ENCODE measurements around the gene ROR2.

The ROR2 gene

GRCh38 chr9:91813176-91813795 is 136.7 kb downstream of the ROR2 start:
- Histone ChIP-seq H3K9me3 (ENCODE audit: insufficient read depth, low read depth, low read length) (no peaks in the 10 kb centered on the region), H2AFZ (ENCODE audit: low read length) (no peak overlapping the region), H3K4me3 (ENCODE audit: low read length, poor library complexity, severe bottlenecking) (no peak overlapping the region), H3K9ac (ENCODE audit: low read depth, low read length, poor library complexity, severe bottlenecking) (no peak overlapping the region), H3K36me3 (ENCODE audit: insufficient read depth, low read length) (no peaks in the 10 kb centered on the region), H3K27me3 (ENCODE audit: insufficient read depth, low read length, poor library complexity, severe bottlenecking) (no peaks in the 10 kb centered on the region), H3F3A (ENCODE audit: low read depth) (no peaks in the 10 kb centered on the region), H3K9me2 (replicated peaks; ENCODE audit: low read depth, low read length) (no peaks in the 10 kb centered on the region), H4K20me1 (ENCODE audit: insufficient read depth, low read length, poor library complexity, severe bottlenecking) (no peaks in the 10 kb centered on the region), H3K4me2 (ENCODE audit: low read depth, low read length, poor library complexity, severe bottlenecking) (no peak overlapping the region), H3K4me1 (ENCODE audit: insufficient read depth, low read length, poor library complexity, severe bottlenecking) (no peaks in the 10 kb centered on the region), H3K79me2 (ENCODE audit: insufficient read depth, low read length) (no peaks in the 10 kb centered on the region)
- TF ChIP-seq EZH2phosphoT487 (IDR thresholded peaks at IDR 0.05; ENCODE audit: borderline replicate concordance) = no peak
- no peak for TF ChIP-seq CTCF (conservative IDR thresholded peaks at IDR 0.05; ENCODE audit: low read length)

- Histone ChIP-seq H3K4me1 (ENCODE audit: insufficient read depth, low read length, poor library complexity, severe bottlenecking) (no peaks in the 10 kb centered on the region), H3K4me2 (ENCODE audit: low read depth, low read length, poor library complexity, severe bottlenecking) (no peak overlapping the region), H3K9me2 (replicated peaks; ENCODE audit: low read depth, low read length) (no peaks in the 10 kb centered on the region), H3K9me3 (ENCODE audit: insufficient read depth, low read depth, low read length) (no peaks in the 10 kb centered on the region), H3K79me2 (ENCODE audit: insufficient read depth, low read length) (no peaks in the 10 kb centered on the region), H3K27me3 (ENCODE audit: insufficient read depth, low read length, poor library complexity, severe bottlenecking) (no peaks in the 10 kb centered on the region), H4K20me1 (ENCODE audit: insufficient read depth, low read length, poor library complexity, severe bottlenecking) (no peaks in the 10 kb centered on the region), H3K4me3 (ENCODE audit: low read length, poor library complexity, severe bottlenecking) (no peak overlapping the region), H2AFZ (ENCODE audit: low read length) (no peak overlapping the region), H3K36me3 (ENCODE audit: insufficient read depth, low read length) (no peaks in the 10 kb centered on the region), H3K9ac (ENCODE audit: low read depth, low read length, poor library complexity, severe bottlenecking) (no peak overlapping the region), H3F3A (ENCODE audit: low read depth) (no peaks in the 10 kb centered on the region)
- no peak for TF ChIP-seq EZH2phosphoT487 (IDR thresholded peaks at IDR 0.05; ENCODE audit: borderline replicate concordance)
- TF ChIP-seq CTCF (conservative IDR thresholded peaks at IDR 0.05; ENCODE audit: low read length) = no peak
These were observed 137.8 kb downstream of the ROR2 start for GRCh38 chr9:91812191-91812590.

GRCh38 chr9:91811024-91811909 is 138.8 kb downstream of the ROR2 start:
- Histone ChIP-seq H2AFZ (ENCODE audit: low read length) (no peak overlapping the region), H3K4me1 (ENCODE audit: insufficient read depth, low read length, poor library complexity, severe bottlenecking) (no peaks in the 10 kb centered on the region), H3K4me2 (ENCODE audit: low read depth, low read length, poor library complexity, severe bottlenecking) (no peak overlapping the region), H3K27me3 (ENCODE audit: insufficient read depth, low read length, poor library complexity, severe bottlenecking) (no peaks in the 10 kb centered on the region), H3K9me3 (ENCODE audit: insufficient read depth, low read depth, low read length) (no peaks in the 10 kb centered on the region), H3K9me2 (replicated peaks; ENCODE audit: low read depth, low read length) (no peaks in the 10 kb centered on the region), H4K20me1 (ENCODE audit: insufficient read depth, low read length, poor library complexity, severe bottlenecking) (no peaks in the 10 kb centered on the region), H3F3A (ENCODE audit: low read depth) (no peaks in the 10 kb centered on the region), H3K9ac (ENCODE audit: low read depth, low read length, poor library complexity, severe bottlenecking) (no peak overlapping the region), H3K4me3 (ENCODE audit: low read length, poor library complexity, severe bottlenecking) (no peak overlapping the region), H3K36me3 (ENCODE audit: insufficient read depth, low read length) (no peaks in the 10 kb centered on the region), H3K79me2 (ENCODE audit: insufficient read depth, low read length) (no peaks in the 10 kb centered on the region)
- TF ChIP-seq CTCF (conservative IDR thresholded peaks at IDR 0.05; ENCODE audit: low read length) (no peak), EZH2phosphoT487 (IDR thresholded peaks at IDR 0.05; ENCODE audit: borderline replicate concordance) (no peak)
